ENCODE results near the gene LRRC8C.

The LRRC8C gene

GRCh38 chr1:89721351-89721750 is 88.4 kb downstream of the LRRC8C start:
- DNase-seq (ENCODE audit: extremely low spot score), result no peak
- ChIA-PET CTCF (interaction anchor here (1.3 to 1.6 kb wide), 2 partner anchors 24 to 38 kb away, joined by 3 to 4 read pairs; no protein-coding TSS in a partner anchor), POLR2A (no interaction called here)
- TF ChIP-seq CTCF (IDR thresholded peaks at IDR 0.05; ENCODE audit: control extremely low read depth, extremely low read depth, low read depth, missing control alignments), result no peak

- TF ChIP-seq CTCF (IDR thresholded peaks at IDR 0.05; ENCODE audit: control extremely low read depth, extremely low read depth, low read depth, missing control alignments), result no peak
- POLR2A ChIA-PET, result no interaction called here
- CTCF ChIA-PET, result interaction anchor here (1.6 kb wide), 1 partner anchor 40 kb away, joined by 4 read pairs; no protein-coding TSS in a partner anchor
- DNase-seq (ENCODE audit: extremely low spot score), result no peak
Observed at GRCh38 chr1:89723144-89723543, 90.2 kb downstream of the LRRC8C start.

- CTCF ChIA-PET, result interaction anchor here (1.6 kb wide), 1 partner anchor 39 kb away, joined by 4 read pairs; no protein-coding TSS in a partner anchor
- POLR2A ChIA-PET, result interaction anchor here (0.5 kb wide), 1 partner anchor 254 kb away, joined by 3 read pairs; no protein-coding TSS in a partner anchor
Observed at GRCh38 chr1:89723863-89724262, 90.9 kb downstream of the LRRC8C start.

GRCh38 chr1:89724369-89725010 is 91.6 kb downstream of the LRRC8C start:
- peak; percentile 34 for DNase-seq (ENCODE audit: extremely low spot score)
- TF ChIP-seq CTCF (IDR thresholded peaks at IDR 0.05; ENCODE audit: control extremely low read depth, extremely low read depth, low read depth, missing control alignments), result no peak
- POLR2A ChIA-PET, result no interaction called here
- CTCF ChIA-PET, result interaction anchor here (1.6 kb wide), 1 partner anchor 38 kb away, joined by 4 read pairs; no protein-coding TSS in a partner anchor

More at GRCh38 chr1:89723863-89724262, 90.9 kb downstream of the LRRC8C start:
- no peak for TF ChIP-seq CTCF (IDR thresholded peaks at IDR 0.05; ENCODE audit: control extremely low read depth, extremely low read depth, low read depth, missing control alignments)
- DNase-seq (ENCODE audit: extremely low spot score), result no peak

GRCh38 chr1:89725011-89725370 is 92.1 kb downstream of the LRRC8C start:
- DNase-seq (ENCODE audit: extremely low spot score), result no peak
- no peak for TF ChIP-seq CTCF (IDR thresholded peaks at IDR 0.05; ENCODE audit: control extremely low read depth, extremely low read depth, low read depth, missing control alignments)
- ChIA-PET POLR2A (no interaction called here), CTCF (interaction anchor here (2.5 kb wide), 1 partner anchor 38 kb away, joined by 12 read pairs; no protein-coding TSS in a partner anchor)

- DNase-seq (ENCODE audit: extremely low spot score), result no peak
- POLR2A ChIA-PET, result no interaction called here
- TF ChIP-seq CTCF (IDR thresholded peaks at IDR 0.05; ENCODE audit: control extremely low read depth, extremely low read depth, low read depth, missing control alignments), result no peak
- CTCF ChIA-PET, result interaction anchor here (1.0 to 2.5 kb wide), 2 partner anchors 38 to 40 kb away, joined by 3 to 12 read pairs; no protein-coding TSS in a partner anchor
Observed at GRCh38 chr1:89725631-89726030, 92.7 kb downstream of the LRRC8C start.

Measured in GM10248 (cell line).